Nephron (organoid): ENCODE results near the gene ASTL.

ENCODE experiments used
- H3K27ac Mint-ChIP-seq, 3 experiments: 2 replicates each; pipeline ENCODE4 v1.8.0; 2020; ENCODE audit warnings: mixed read lengths in 3 of 3, mild to moderate bottlenecking in 2 of 3, moderate library complexity in 1 of 3
- H3K27me3 Mint-ChIP-seq: 2 replicates; pipeline ENCODE4 v1.8.0; 2021; ENCODE audit warnings: low read depth, mild to moderate bottlenecking, moderate library complexity, mixed read lengths
- H3K36me3 Mint-ChIP-seq: 2 replicates; pipeline ENCODE4 v1.8.0; 2020; ENCODE audit warnings: low read depth, mixed read lengths
- H3K4me1 Mint-ChIP-seq: 2 replicates; pipeline ENCODE4 v1.8.0; 2020; ENCODE audit warnings: mixed read lengths
- H3K4me3 Mint-ChIP-seq, 3 experiments: 2 replicates each; pipeline ENCODE4 v1.8.0; 2020; ENCODE audit warnings: mild to moderate bottlenecking in 3 of 3, mixed read lengths in 3 of 3, moderate library complexity in 2 of 3
- H3K9me3 Mint-ChIP-seq: 2 replicates; pipeline ENCODE4 v1.8.0; 2020; ENCODE audit warnings: mixed read lengths
- TF ChIP-seq, protein P1 (sequence below), 3 experiments: fragments of 200-600 bp; sonication (generic); IDR thresholded peaks; one replicate each; pipeline ENCODE4 v1.5.0; 2021; ENCODE audit warnings: antibody characterized with exemption in 3 of 3; ENCODE audit not compliant: unreplicated experiment in 3 of 3

Gene ASTL

DNA sequence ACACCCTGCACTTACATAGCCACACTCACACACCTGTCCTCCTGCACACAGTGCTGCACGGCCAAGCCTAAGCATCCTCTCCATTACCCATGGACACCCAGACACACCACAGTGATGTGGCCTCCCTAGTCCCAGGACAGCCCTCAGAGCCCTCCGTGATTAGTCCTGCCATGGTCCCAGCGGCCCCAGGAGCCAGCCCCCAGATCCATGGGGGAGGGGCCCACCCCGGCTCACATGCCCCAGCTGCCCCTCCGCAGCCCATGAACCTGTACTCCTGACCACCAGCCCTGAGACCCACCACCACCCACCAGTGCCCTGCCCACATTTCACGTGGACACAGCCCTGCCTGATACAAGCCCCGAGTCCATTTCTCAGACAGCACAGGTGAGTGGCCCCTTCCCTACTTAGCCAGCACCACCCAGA is 15.0 kb upstream of the ASTL start:
- peaks cover 10% of the 10 kb centered on the region for H3K27me3 Mint-ChIP-seq
- H3K36me3 Mint-ChIP-seq = no peaks in the 10 kb centered on the region
- H3K4me3 Mint-ChIP-seq = no peak overlapping the region

DNA sequence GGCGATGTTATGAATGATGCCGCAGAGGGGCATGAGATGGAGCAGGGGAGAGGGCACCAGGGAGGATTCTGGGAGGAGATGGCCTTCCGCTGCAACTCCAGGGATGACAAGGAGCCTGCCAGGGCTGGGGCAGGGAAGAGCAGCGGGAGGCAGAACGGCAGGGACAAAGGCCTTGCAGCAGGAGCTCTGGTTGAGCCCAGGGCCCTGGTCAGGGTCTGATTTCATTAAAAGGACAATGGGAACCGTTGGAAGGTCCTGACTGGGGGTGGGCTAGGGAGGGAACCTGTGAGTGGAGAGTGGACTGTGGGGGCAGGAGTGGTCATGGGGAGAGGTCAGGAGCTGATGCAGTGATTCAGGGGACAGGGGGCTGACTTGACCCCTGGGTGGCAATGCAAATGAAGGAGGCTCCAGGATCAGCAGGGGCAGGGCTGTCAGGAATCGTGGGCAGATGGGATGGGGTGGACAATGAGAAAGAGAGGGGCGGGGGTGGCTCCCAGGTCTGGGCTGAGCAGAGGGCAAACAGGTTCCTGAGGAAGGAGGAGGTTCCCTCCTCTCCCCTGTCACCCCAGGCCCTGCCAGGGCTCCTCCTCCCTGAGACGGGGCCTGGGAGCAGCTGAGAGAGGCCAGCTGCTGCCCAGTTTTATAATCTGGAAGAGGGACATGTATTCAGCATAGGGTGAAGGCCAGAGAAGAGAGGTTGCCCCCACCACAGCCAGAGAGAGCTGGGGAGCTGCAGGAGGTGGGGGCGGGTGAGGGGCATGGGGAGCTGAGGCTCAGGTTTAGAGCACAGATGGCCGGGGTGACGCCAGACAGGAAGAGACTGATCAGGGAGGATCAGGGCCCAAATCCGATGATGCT is 14.2 kb upstream of the ASTL start:
- Mint-ChIP-seq H3K27me3 (peaks cover 14% of the 10 kb centered on the region), H3K9me3 (no peaks in the 10 kb centered on the region), H3K36me3 (no peaks in the 10 kb centered on the region), H3K27ac (peak overlapping the region; percentile 32 to 64 (median 41)), H3K4me3 (no peak overlapping the region), H3K4me1 (peaks cover 40% of the 10 kb centered on the region)
- TF ChIP-seq, protein P1, sequence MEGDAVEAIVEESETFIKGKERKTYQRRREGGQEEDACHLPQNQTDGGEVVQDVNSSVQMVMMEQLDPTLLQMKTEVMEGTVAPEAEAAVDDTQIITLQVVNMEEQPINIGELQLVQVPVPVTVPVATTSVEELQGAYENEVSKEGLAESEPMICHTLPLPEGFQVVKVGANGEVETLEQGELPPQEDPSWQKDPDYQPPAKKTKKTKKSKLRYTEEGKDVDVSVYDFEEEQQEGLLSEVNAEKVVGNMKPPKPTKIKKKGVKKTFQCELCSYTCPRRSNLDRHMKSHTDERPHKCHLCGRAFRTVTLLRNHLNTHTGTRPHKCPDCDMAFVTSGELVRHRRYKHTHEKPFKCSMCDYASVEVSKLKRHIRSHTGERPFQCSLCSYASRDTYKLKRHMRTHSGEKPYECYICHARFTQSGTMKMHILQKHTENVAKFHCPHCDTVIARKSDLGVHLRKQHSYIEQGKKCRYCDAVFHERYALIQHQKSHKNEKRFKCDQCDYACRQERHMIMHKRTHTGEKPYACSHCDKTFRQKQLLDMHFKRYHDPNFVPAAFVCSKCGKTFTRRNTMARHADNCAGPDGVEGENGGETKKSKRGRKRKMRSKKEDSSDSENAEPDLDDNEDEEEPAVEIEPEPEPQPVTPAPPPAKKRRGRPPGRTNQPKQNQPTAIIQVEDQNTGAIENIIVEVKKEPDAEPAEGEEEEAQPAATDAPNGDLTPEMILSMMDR (IDR thresholded peaks at IDR 0.05; ENCODE audit: unreplicated experiment in 3 of 3) = no peak

More for the DNA sequence above, 15.0 kb upstream of the ASTL start:
- Mint-ChIP-seq H3K4me1 (peaks cover 33% of the 10 kb centered on the region), H3K27ac (peak overlapping the region; percentile 32 to 64 (median 41)), H3K9me3 (no peaks in the 10 kb centered on the region)
- TF ChIP-seq, protein P1 (IDR thresholded peaks at IDR 0.05; ENCODE audit: unreplicated experiment in 3 of 3) = no peak

DNA sequence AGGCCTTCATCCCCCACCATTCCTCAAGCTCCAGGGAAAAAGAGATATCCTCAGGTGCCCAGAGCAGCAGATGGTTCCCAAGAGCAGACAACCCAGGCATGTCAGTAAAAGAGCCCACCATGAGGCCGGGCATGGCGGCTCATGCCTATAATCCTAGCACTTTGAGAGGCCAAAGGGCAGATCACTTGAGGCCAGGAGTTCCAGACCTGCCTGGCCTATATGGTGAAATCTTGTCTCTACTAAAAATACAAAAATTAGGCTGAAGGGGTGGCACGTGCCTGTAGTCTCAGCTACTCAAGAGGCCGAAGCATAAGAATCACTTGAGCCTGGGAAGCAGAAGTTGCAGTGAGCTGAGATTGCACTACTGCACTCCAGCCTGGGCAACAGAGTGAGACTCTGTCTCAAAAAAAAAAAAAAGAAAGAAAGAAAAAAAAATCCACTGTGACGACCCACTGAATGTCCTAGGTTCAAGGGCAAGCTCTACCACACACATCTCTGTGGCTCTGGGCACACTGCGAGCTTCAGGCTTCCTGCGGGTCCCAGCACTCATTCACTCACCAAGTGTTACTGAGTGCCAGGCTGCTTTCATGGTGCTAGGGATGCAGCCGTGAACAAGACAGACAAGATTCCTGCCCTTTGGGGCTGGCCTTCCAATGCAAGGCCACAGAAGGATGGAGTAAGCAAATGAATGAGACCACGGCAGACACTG is 13.4 kb upstream of the ASTL start:
- TF ChIP-seq, protein P1 (IDR thresholded peaks at IDR 0.05; ENCODE audit: unreplicated experiment in 3 of 3) = no peak
- H3K27me3 Mint-ChIP-seq = peaks cover 12% of the 10 kb centered on the region
- peaks cover 45% of the 10 kb centered on the region for H3K4me1 Mint-ChIP-seq
- peak overlapping the region; percentile 4 to 60 (median 32) for H3K27ac Mint-ChIP-seq
- no peaks in the 10 kb centered on the region for H3K36me3 Mint-ChIP-seq
- H3K4me3 Mint-ChIP-seq = no peak overlapping the region
- no peaks in the 10 kb centered on the region for H3K9me3 Mint-ChIP-seq

DNA sequence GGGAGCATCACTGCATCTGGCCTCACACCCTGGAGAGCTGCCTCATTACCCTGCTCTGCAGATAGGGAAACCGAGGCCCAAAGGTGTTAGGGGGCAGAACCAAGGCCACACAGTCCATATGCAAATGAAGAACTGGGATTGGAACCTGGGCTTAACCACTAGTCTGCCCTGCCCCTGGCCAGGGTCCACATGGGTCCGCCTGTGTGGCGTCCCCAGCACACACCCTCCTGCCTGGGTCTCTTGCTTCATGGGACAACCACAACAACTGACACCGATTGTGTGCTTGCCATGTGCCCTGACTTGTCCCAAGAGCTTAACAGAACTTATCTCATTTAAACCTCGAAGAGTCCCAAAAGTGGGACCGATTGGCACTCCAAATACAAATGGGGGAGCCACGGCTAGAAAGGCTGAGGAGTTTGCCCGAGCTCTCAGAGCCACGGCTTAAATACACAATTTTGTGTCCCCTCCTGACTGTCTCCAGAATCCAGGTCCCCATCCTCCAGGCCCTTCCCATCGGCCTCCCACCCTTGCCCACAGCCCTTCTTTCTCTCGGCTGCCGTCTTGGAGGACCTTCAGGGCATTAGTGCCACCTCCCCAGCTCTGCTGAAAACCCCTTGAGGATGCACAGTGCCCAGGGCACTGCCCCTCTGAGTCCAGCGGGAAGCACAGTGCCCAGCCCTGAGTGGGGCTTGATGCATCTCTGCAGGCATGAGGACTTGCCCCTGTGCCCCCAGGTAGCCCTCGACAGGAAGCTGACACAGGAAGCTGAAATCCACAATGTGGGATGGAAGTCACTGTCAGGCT is 12.7 kb upstream of the ASTL start:
- TF ChIP-seq, protein P1 (IDR thresholded peaks at IDR 0.05; ENCODE audit: unreplicated experiment in 3 of 3) = no peak
- Mint-ChIP-seq H3K9me3 (no peaks in the 10 kb centered on the region), H3K4me1 (peaks cover 48% of the 10 kb centered on the region), H3K27me3 (peaks cover 15% of the 10 kb centered on the region), H3K27ac (peak overlapping the region in 2 of 3 experiments; percentile 31 to 60), H3K4me3 (no peak overlapping the region), H3K36me3 (no peaks in the 10 kb centered on the region)

DNA sequence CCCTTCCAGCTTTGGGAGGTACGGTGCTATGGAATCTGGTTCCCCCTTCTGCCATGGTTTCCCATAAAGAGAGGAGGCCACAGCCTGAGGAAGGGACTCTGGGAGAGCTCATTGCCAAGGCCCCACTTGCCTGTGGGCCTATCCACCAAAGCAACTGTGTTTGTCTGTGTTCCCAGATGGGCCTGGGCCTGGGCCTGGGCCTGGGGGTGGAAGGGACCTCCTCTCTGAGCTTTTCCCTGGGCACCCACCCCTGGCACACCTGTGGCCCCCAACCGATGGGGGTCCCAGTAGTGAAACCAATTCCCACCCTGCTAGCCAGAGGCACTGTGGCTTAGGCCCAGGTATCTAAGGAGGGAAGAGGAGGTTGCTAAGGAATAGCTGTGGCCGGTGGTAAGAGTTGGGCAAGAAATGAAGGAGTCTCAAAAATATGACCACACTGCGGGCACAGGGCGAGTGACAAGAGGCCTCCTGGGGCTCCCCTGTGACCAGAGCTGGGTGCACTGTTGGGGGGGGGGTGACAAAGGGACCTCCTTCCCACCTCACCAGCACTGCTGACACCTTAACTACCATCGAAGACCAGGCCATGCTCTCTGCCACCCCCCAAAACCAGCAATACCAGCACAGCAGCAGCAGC is 11.8 kb upstream of the ASTL start:
- peaks cover 48% of the 10 kb centered on the region for H3K4me1 Mint-ChIP-seq
- peaks cover 14% of the 10 kb centered on the region for H3K27me3 Mint-ChIP-seq
- TF ChIP-seq, protein P1 (IDR thresholded peaks at IDR 0.05; ENCODE audit: unreplicated experiment in 3 of 3) = no peak
- H3K36me3 Mint-ChIP-seq = no peaks in the 10 kb centered on the region
- no peak overlapping the region for H3K4me3 Mint-ChIP-seq
- H3K9me3 Mint-ChIP-seq = no peaks in the 10 kb centered on the region
- H3K27ac Mint-ChIP-seq = peak overlapping the region in 2 of 3 experiments; percentile 31 to 60
